ENCODE data around the gene PRLR.
A peak's percentile ranks its signal among the peaks of the same experiment; 100 is the strongest.

PRLR gene

GRCh38 chr5:35233121-35233520, 2.8 kb upstream of the PRLR start:
- no peak for DNase-seq

- DNase-seq = no peak
Observed at GRCh38 chr5:35232124-35232523, 1.8 kb upstream of the PRLR start.

- no peak for DNase-seq
Observed at GRCh38 chr5:35229076-35230037, 930 bp downstream of the PRLR start.

- DNase-seq = no peak
Observed at GRCh38 chr5:35228310-35228709, 2.0 kb downstream of the PRLR start.

- no peak for DNase-seq
Observed at GRCh38 chr5:35227720-35228119, 2.6 kb downstream of the PRLR start.

GRCh38 chr5:35223787-35224395, 6.4 kb downstream of the PRLR start:
- DNase-seq = no peak

- DNase-seq = no peak
Observed at GRCh38 chr5:35220967-35221366, 9.3 kb downstream of the PRLR start.

GRCh38 chr5:35218981-35219380, 11.3 kb downstream of the PRLR start:
- no peak for DNase-seq

- DNase-seq = no peak
Observed at GRCh38 chr5:35214051-35214450, 16.2 kb downstream of the PRLR start.

GRCh38 chr5:35213608-35214007, 16.7 kb downstream of the PRLR start:
- DNase-seq = no peak

- DNase-seq = no peak
Observed at GRCh38 chr5:35212122-35212982, 17.9 kb downstream of the PRLR start.

GRCh38 chr5:35209862-35210261, 20.4 kb downstream of the PRLR start:
- no peak for DNase-seq

- no peak for DNase-seq
Observed at GRCh38 chr5:35205606-35206005, 24.7 kb downstream of the PRLR start.

- no peak for DNase-seq
Observed at GRCh38 chr5:35205186-35205585, 25.1 kb downstream of the PRLR start.

GRCh38 chr5:35203403-35203802, 26.9 kb downstream of the PRLR start:
- DNase-seq = no peak

- DNase-seq = peak; percentile 34
Observed at GRCh38 chr5:35202319-35203111, 27.8 kb downstream of the PRLR start.

- no peak for DNase-seq
Observed at GRCh38 chr5:35201291-35201690, 29.0 kb downstream of the PRLR start.

GRCh38 chr5:35199886-35200285, 30.4 kb downstream of the PRLR start:
- DNase-seq = no peak

GRCh38 chr5:35198686-35199085, 31.6 kb downstream of the PRLR start:
- DNase-seq = no peak

GRCh38 chr5:35198075-35198474, 32.2 kb downstream of the PRLR start:
- DNase-seq = no peak

- DNase-seq = no peak
Observed at GRCh38 chr5:35197351-35197750, 32.9 kb downstream of the PRLR start.

- DNase-seq = no peak
Observed at GRCh38 chr5:35195472-35195852, 34.8 kb downstream of the PRLR start.
